HG03095 (cell line): ENCODE data around the gene BCAS3.

Source experiments
- ATAC-seq: cut with Tn5 transposase; IDR thresholded peaks from one replicate; pipeline ENCODE4 v1.9.1; 2021; ENCODE audit warnings: moderate library complexity; ENCODE audit not compliant: unreplicated experiment

Gene BCAS3

GRCh38 chr17:61054436-61054835, 376.8 kb downstream of the BCAS3 start:
- no peak for ATAC-seq

GRCh38 chr17:61057257-61057656, 379.6 kb downstream of the BCAS3 start:
- ATAC-seq: no peak

DNA sequence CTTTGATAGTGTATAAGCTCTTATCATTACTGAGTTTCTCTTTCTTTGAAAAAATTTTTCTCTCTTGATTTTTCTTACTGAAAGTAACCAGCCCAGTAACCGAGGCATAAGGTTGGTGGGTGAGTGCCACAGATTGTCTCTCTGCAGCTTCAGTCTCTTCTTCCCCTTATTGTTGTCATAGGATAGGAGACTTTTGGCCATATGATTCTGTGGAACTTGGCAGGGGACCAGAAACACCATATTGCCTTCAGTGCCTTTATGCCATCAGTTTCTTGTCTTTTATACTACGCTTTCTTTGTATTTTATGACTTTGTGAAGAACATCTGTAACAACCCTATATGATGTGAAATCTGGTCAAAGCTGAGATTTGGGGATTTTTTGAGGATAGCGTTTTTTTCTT, 380.4 kb downstream of the BCAS3 start:
- no peak for ATAC-seq

GRCh38 chr17:61063528-61063927, 385.9 kb downstream of the BCAS3 start:
- no peak for ATAC-seq

GRCh38 chr17:61064087-61064951, 386.7 kb downstream of the BCAS3 start:
- no peak for ATAC-seq

DNA sequence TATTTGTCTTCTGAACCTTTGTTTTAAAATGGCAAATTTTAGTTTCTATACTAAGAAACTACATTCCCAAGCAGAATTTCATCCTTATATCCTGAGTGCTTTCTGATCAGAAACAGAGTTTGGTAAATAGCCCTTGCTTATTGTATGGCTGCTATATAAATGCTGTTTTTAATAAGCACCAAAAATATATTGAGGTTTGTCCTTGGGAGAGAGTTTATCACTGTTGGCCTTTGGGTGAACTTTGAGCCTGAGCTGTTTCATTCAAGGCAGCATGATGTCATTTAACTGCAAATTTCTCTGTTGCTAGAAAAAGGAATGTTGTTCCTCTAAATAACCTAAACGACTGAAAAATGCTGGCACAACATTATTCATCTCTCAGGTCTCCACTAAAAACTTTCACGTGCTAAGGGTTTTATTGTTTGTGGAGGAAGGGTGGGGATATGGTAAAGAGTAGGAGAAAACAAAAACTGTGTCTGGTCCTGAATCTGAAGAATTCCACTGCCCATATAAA, 387.7 kb downstream of the BCAS3 start:
- no peak for ATAC-seq

DNA sequence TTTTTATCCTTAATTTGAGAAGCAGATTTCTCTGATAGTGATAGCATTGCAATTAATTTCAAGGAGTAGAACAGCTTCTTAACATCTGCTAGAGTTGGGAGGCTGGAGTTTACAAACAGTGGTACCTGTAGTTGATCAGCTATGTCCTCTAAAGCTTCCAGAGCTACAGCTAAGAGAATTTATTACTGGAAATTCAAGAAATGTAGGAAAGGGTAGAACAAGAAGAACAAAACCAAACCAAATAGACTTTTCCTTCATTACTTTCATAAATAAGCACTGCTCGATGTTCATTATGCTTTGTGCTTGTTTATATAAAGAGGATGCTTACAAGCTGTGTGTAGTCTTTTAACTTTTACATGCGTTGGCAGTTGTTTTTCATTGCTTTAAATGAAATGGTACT, 388.4 kb downstream of the BCAS3 start:
- no peak for ATAC-seq

DNA sequence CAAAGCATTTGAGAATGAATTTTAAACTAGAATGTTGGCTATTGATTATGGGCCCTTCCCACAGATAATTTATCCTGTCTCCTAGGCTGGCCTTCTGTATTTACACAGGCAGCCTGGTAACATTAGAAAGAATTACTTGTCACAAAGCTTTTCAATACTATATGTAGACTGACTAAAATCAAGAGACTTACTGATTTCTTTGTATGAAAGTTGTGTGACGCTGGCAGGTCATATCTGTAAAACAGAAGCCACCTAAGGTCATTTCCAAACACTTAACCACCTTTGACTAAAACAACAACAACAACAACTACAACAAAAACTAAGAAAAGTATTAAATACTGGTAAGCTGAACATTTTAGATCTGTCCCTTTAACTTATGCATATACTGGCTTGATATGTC, 393.0 kb downstream of the BCAS3 start:
- ATAC-seq: no peak

- no peak for ATAC-seq
Observed at GRCh38 chr17:61072648-61073047, 395.0 kb downstream of the BCAS3 start.

GRCh38 chr17:61073131-61073530, 395.5 kb downstream of the BCAS3 start:
- no peak for ATAC-seq

DNA sequence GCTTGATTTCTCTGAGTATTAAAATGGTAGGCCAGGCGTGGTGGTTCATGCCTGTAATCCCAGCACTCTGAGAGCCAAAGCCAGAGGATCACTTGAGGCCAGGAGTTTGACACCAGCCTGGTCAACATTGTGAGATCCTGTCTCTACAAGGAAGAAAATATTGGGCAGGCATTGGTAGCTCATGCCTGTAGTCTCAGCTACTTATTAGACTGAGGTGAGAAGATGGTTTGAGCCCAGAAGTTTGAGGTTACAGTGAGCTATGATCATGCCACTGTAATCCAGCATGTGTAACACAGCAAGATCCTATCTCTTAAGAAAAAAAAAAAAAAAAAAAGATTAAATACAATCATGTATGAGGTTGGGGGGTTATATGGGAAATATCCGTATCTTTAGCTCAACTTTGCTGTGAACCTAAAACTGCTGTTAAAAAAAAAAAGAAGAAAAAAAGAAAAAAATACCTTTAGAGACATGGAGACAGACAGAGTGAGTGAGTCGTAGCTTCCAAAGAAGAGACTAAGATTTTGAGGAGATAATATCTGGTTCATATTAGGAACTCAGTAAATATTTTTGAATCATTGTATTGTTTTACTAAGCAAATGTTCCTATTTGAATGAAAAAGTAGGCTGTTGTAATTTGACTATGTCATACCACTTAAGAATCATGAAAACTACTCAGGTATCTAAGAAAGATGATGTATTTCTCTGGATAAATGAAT, 396.3 kb downstream of the BCAS3 start:
- ATAC-seq: no peak

GRCh38 chr17:61075988-61076387, 398.3 kb downstream of the BCAS3 start:
- ATAC-seq: no peak

DNA sequence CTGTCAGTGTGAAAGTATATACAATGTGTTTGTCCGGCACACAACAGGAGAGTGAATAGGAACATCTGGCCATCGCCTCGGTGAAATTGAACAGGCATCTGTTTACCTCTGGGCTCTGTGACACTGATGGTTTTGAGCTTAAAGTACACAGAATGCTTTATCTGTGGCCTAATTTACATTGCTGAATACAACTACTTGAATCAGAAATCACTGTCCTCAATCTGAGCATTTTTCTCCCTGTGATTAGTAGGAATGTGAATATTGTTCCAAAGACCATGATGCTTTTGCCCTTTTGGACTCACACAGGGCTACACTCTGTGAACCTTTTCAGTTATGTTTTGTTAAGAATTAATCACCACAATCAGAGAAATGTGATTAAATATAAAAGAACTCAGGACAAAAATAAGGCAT, 399.0 kb downstream of the BCAS3 start:
- no peak for ATAC-seq

DNA sequence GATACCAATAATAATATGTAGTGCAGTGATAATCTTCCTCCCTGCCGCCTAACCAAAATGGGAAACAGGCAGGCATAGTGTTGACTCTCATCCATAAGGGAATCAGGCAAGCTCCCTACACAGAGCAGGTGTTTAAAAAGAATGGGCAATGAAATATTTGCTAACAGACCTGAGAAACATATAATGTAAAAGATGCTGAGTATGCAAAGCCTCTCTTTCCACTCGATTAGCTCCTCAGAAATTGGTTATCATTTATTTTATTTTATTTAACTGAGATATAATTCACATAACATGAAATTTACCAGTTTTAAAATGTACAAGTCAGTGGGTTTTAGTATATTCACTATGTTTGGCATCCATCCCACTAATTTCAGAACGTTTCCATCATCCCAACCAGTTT, 404.3 kb downstream of the BCAS3 start:
- no peak for ATAC-seq

DNA sequence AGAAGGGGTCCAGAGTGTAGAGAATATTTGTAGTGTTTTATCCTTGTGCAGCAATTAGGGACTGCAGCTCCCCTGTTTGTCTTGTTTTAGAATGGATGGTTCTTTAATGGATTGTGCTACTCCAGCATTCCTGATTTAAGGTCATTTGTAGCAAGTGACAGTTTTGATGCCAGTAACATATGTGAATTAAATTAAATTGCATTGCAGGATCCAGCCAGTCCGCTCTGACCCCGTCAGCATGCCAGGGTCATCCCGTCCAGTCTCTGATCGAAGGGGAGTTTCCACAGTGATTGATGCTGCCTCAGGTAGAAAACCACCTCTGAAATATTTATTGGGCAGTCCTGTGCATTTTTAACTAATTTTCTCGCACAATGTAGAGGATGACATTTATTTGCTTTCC, 406.6 kb downstream of the BCAS3 start:
- ATAC-seq: no peak

DNA sequence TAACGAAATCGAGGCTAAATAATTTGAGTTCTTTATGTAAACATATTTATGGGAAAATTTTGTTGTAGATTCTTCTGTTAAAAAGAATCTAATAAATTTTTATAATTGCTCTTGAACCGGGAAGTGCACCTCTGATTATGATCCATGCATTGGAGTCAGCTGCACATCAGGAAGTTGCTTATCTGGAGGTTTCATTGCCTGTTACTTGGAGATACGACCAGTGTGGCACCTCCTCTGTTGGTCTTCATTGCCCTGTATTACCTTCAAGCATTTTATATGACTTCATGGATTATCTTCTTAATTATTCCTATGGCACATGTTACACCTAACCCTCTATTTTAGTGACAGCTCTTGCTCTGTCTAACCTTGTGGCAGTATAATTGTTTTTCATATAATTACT, 409.4 kb downstream of the BCAS3 start:
- no peak for ATAC-seq

- no peak for ATAC-seq
Observed at GRCh38 chr17:61088556-61088955, 410.9 kb downstream of the BCAS3 start.

DNA sequence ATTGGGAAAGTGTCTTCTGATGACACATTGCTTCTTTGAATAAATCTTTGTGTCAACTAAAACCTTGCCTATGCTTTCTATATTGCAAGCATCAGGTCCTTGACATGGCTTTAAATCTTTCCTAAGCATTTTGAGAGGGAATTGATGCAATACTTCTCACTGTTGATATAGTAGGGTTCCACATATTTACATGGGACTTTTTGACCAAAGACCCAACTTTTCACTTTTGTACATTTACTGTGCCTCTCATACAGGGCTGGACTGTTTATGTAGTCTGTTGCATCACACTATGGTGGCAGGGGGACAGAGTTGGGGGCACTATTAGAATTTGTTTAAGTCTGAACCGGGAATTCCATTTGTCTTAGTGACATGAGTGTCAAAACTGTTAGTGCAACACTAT, 413.4 kb downstream of the BCAS3 start:
- no peak for ATAC-seq

GRCh38 chr17:61097781-61098180, 420.1 kb downstream of the BCAS3 start:
- ATAC-seq: no peak

- no peak for ATAC-seq
Observed at GRCh38 chr17:61106354-61106753, 428.7 kb downstream of the BCAS3 start.

GRCh38 chr17:61116577-61116976, 438.9 kb downstream of the BCAS3 start:
- ATAC-seq: no peak

GRCh38 chr17:61117983-61118382, 440.3 kb downstream of the BCAS3 start:
- no peak for ATAC-seq
